KMS-11 (cell line): ENCODE measurements around the gene SSTR3.

Experiments
- H2AFZ ChIP-seq: fragments of 200-600 bp; sonication (generic); 2 replicates; pipeline ENCODE4 v1.6.1; 2016; ENCODE audit warnings: antibody characterized with exemption, mixed run types, low read depth
- H3K27ac ChIP-seq: fragments of 200-600 bp; sonication (generic); 2 replicates; pipeline ENCODE4 v1.6.1; 2016; ENCODE audit warnings: mild to moderate bottlenecking, mixed run types
- H3K27me3 ChIP-seq: fragments of 200-600 bp; sonication (generic); 2 replicates; pipeline ENCODE4 v1.6.1; 2017; ENCODE audit warnings: mild to moderate bottlenecking, low read depth, mixed run types, moderate library complexity; ENCODE audit not compliant: insufficient read depth
- H3K36me3 ChIP-seq: fragments of 200-600 bp; sonication (generic); 2 replicates; pipeline ENCODE4 v1.6.1; 2017; ENCODE audit warnings: mild to moderate bottlenecking, mixed run types; ENCODE audit not compliant: insufficient read depth
- H3K4me1 ChIP-seq: fragments of 200-600 bp; sonication (generic); 2 replicates; pipeline ENCODE4 v1.6.1; 2016; ENCODE audit warnings: mild to moderate bottlenecking, low read depth, mixed run types; ENCODE audit not compliant: poor library complexity, severe bottlenecking
- H3K4me2 ChIP-seq: fragments of 200-600 bp; sonication (generic); 2 replicates; pipeline ENCODE4 v1.7.0; 2016; ENCODE audit warnings: mild to moderate bottlenecking, mixed run types
- H3K4me3 ChIP-seq: fragments of 200-600 bp; sonication (generic); IDR thresholded peaks from 2 replicates; pipeline ENCODE4 v1.6.1; 2017; ENCODE audit warnings: low read depth, low read length, mixed read lengths; ENCODE audit not compliant: insufficient read depth
- H3K79me2 ChIP-seq: fragments of 200-600 bp; sonication (generic); 2 replicates; pipeline ENCODE4 v1.6.1; 2016; ENCODE audit warnings: low read depth, mixed run types; ENCODE audit not compliant: insufficient read depth
- H3K9ac ChIP-seq: fragments of 200-600 bp; sonication (generic); 2 replicates; pipeline ENCODE4 v1.6.1; 2016; ENCODE audit warnings: mild to moderate bottlenecking, mixed run types
- H4K20me1 ChIP-seq: fragments of 200-600 bp; sonication (generic); 2 replicates; pipeline ENCODE4 v1.6.1; 2016; ENCODE audit warnings: mild to moderate bottlenecking, mixed run types; ENCODE audit not compliant: insufficient read depth
- TF ChIP-seq, protein P1 (sequence below): fragments of 200-600 bp; sonication (generic); conservative IDR thresholded peaks from 2 replicates; pipeline ENCODE4 v1.6.1; 2017; ENCODE audit warnings: low read depth, mild to moderate bottlenecking, antibody characterized with exemption, low read length, moderate library complexity, mixed read lengths

SSTR3 gene

DNA sequence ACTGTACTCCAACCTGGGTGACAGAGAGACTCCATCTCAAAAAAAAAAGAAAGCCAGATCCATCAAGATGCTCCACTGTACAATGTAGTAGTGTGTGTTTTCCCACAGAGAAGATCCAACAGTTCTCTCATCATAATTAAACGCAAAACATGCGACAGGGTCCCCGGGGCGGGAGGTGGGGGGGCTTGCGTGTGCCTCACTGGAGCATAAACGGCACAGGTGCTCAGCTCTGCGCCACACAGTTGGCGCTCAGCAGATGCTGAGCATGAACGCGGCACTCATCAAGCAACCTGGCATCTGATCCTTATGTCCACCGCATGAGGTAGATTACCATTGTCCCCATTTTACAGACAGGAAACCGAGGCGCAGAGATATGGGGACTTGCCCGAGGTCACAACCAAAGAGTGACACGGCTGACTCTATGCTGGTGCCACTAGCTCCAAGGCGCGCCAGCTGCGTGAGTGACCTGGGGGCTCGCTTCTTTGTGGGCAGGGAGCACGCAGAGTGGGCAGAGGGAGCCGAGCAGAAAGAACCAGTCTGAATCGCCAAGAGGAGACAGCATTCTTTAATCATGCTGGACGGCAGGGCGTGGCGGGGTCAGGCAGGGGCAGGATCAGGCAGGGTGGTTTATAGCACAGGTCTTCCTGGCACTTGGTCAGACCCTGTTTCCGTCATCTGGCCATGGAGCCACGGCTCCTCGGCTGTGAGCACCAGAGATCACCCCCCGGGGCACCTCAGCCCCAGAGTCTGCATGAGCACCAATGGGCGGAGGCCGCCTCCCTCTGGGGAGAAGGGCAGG is 32.5 kb downstream of the SSTR3 start:
- Histone ChIP-seq H3K36me3 (no peaks in the 10 kb centered on the region), H3K79me2 (no peaks in the 10 kb centered on the region), H3K4me3 (no peak overlapping the region), H3K4me1 (no peaks in the 10 kb centered on the region), H3K27ac (no peak overlapping the region), H3K4me2 (no peak overlapping the region), H3K9ac (no peak overlapping the region), H3K27me3 (peaks cover 4% of the 10 kb centered on the region; the same call in 1 of the 2 replicates), H4K20me1 (no peaks in the 10 kb centered on the region), H2AFZ (no peak overlapping the region)
- TF ChIP-seq, protein P1, sequence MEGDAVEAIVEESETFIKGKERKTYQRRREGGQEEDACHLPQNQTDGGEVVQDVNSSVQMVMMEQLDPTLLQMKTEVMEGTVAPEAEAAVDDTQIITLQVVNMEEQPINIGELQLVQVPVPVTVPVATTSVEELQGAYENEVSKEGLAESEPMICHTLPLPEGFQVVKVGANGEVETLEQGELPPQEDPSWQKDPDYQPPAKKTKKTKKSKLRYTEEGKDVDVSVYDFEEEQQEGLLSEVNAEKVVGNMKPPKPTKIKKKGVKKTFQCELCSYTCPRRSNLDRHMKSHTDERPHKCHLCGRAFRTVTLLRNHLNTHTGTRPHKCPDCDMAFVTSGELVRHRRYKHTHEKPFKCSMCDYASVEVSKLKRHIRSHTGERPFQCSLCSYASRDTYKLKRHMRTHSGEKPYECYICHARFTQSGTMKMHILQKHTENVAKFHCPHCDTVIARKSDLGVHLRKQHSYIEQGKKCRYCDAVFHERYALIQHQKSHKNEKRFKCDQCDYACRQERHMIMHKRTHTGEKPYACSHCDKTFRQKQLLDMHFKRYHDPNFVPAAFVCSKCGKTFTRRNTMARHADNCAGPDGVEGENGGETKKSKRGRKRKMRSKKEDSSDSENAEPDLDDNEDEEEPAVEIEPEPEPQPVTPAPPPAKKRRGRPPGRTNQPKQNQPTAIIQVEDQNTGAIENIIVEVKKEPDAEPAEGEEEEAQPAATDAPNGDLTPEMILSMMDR: no peak

DNA sequence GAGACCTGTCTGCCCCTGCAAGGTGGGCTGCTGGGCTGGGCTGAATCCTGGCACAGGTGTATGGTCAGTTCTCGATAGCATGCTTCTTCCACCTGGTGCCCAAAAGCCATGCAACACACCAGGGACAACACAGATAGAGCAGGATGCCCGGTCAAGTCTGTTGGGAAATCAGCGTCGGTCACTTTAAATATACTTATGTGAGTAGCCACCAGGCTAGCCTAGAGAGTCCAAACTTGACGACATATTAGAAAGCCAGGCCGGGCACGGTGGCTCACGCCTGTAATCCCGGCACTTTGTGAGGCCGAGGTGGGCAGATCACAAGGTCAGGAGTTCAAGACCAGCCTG is 33.2 kb downstream of the SSTR3 start:
- H4K20me1 ChIP-seq: no peaks in the 10 kb centered on the region
- TF ChIP-seq, protein P1: no peak
- H3K27me3 ChIP-seq: peaks cover 4% of the 10 kb centered on the region; the same call in 1 of the 2 replicates
- H3K36me3 ChIP-seq: no peaks in the 10 kb centered on the region
- no peak overlapping the region for H3K4me2 ChIP-seq
- H3K9ac ChIP-seq: no peak overlapping the region
- no peaks in the 10 kb centered on the region for H3K4me1 ChIP-seq
- no peaks in the 10 kb centered on the region for H3K79me2 ChIP-seq
- H2AFZ ChIP-seq: no peak overlapping the region
- H3K27ac ChIP-seq: no peak overlapping the region
- no peak overlapping the region for H3K4me3 ChIP-seq

DNA sequence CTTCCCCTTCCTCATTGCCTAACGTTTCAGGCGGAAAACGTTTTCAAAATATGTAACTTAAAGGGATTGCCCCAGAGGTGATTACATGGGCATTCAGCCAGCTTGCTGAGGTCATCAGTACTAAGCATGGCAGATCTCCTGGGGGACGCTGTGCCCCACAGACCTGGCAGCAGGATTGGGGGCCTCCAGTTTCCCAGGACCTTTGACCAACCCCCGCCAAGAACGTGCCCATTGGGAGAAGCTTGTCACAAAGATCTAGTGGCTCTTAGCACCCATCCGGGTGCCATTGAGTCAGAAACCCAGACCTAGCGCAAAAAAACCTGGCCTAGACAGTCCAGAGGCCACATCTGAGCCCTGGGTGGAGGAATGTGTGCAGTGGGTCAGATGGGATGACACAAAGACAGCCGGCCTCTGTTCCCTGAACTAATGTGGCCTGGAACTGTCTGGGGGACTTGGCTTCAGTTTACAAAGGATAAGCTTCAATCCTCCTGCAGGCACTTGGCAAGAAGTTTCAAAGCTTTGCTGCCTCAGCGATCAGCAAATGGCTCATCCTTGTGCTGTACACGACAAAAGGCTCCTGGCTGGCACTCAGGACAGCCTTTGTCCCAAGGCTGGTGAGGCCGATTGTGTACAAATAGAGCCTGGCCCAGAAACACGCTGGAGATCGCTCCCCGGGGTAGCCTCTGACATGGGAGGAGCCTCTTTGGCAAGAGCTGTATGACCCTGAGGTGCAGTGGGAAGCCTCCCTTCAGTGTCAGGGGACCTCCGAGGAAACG is 33.7 kb downstream of the SSTR3 start:
- no peak overlapping the region for H2AFZ ChIP-seq
- no peak overlapping the region for H3K27ac ChIP-seq
- H3K4me2 ChIP-seq: no peak overlapping the region
- no peaks in the 10 kb centered on the region for H3K4me1 ChIP-seq
- H3K36me3 ChIP-seq: no peaks in the 10 kb centered on the region
- no peaks in the 10 kb centered on the region for H4K20me1 ChIP-seq
- no peak overlapping the region for H3K4me3 ChIP-seq
- TF ChIP-seq, protein P1: no peak
- H3K79me2 ChIP-seq: no peaks in the 10 kb centered on the region
- H3K27me3 ChIP-seq: peaks cover 6% of the 10 kb centered on the region; the same call in 1 of the 2 replicates
- no peak overlapping the region for H3K9ac ChIP-seq

DNA sequence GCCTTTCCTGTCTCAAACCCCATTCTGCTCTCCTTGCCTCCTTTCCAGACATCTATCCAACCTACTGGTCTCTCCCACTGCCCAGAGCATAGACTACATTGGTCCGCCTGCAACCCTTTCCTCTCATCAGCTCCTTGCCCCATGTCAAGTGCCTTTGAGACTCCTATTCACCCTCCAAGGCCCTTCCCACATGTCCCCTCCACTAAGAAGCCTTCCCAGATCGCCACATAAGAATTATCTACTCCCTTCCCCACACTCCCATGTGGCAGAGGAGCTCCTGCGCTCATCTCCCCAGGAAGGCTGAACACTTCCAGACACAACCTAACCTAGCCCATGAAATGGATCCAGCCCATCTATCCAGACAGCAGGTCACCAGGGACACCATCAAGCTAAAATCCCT is 34.5 kb downstream of the SSTR3 start:
- Histone ChIP-seq H3K79me2 (no peaks in the 10 kb centered on the region), H3K9ac (no peak overlapping the region), H2AFZ (no peak overlapping the region), H3K27ac (no peak overlapping the region), H3K36me3 (no peaks in the 10 kb centered on the region), H3K27me3 (peaks cover 6% of the 10 kb centered on the region; the same call in 1 of the 2 replicates), H3K4me2 (no peak overlapping the region), H3K4me1 (no peaks in the 10 kb centered on the region), H4K20me1 (no peaks in the 10 kb centered on the region), H3K4me3 (no peak overlapping the region)
- TF ChIP-seq, protein P1: no peak
